Measurements from ENCODE around the gene VCPKMT. TPM values are rescaled to one million over a fixed set of nuclear protein-coding genes. Genes with fewer than 3 reads are reported as not detected.
"Not testable (repeated sequence)": the region's sequence is repeated elsewhere in the genome, so short reads cannot be mapped to it uniquely, and the experiment has no call there.

VCPKMT gene
- polyA plus RNA-seq, 1 experiment: 3.8 TPM

DNA sequence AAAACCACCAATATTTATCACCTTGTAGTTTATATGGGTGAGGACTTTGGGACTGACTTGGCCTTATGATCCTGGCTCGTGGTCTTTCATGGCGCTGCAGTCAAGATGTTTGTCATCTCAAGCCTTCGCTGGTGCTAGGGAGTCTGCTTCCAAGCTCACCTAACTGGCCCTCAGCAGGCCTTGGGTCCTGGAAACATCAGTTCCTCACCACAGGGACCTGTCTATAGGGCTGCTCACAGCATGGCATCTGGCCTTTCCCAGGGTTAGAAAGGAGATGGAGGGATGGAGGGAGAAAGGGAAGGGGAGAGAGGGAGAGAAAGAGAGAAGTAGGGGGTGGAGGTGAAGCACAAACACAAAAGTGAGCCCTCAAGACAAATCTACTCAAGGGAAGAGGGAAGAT, 31.7 kb downstream of the VCPKMT start:
- CTCF ChIA-PET: no interaction called here
- H3K4me3 ChIP-seq (ENCODE audit: low read depth, low read length): no peak overlapping the region
- H3K36me3 ChIP-seq (ENCODE audit: control insufficient read depth, insufficient read depth, low read length): no peaks in the 10 kb centered on the region; the same call in 1 of the 2 replicates
- POLR2A ChIA-PET: no interaction called here
- DNase-seq (ENCODE audit: low read depth): no peak
- TF ChIP-seq CTCF (IDR thresholded peaks at IDR 0.05; ENCODE audit: insufficient read depth, low read depth, low read length): no peak
- H3K27me3 ChIP-seq (ENCODE audit: control insufficient read depth, insufficient read depth, low read length): no peaks in the 10 kb centered on the region

DNA sequence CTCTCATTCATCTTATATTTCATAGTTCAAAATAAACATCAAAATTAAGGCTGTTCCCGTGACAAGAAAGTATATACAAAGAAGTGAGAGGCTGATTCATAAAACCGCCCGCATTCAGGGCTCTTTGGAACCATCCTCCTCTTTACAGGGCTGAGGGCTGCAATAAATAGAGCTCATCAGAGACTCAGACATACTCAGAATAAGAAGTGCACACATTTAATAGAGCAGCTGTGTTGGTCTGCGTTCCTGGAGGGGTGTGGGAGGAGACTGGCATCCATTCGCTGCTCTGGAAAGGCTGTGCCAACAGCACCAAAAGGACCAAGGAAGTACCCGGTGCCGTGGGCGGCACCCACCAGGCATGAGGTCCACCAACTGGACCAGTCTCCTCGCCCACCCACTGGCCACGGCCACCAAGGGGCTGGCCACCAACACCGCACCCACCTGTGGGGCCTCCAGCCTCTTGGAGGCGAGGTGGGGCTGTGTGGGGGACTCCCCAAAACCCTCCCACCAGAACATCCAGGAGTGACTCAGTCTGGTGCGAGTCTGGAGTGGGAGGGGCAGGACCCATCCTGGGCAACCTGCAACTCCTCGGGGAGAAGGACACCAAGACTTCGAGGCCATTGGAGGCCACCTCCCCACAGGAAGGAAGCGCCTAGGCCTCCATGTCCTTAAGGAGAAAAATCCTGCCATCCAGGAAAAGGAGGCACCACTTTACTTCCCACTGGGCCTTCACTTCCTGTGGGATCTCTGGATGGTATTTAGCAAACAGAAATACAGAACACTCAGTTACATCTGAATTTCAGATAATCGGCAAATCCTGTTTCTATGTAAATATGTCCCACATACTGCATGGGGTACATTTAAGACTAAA, 32.7 kb downstream of the VCPKMT start:
- CTCF ChIA-PET: no interaction called here
- no peak overlapping the region for H3K4me3 ChIP-seq (ENCODE audit: low read depth, low read length)
- H3K27me3 ChIP-seq (ENCODE audit: control insufficient read depth, insufficient read depth, low read length): no peaks in the 10 kb centered on the region
- POLR2A ChIA-PET: no interaction called here
- TF ChIP-seq CTCF (IDR thresholded peaks at IDR 0.05; ENCODE audit: insufficient read depth, low read depth, low read length): no peak
- H3K36me3 ChIP-seq (ENCODE audit: control insufficient read depth, insufficient read depth, low read length): no peaks in the 10 kb centered on the region
- DNase-seq (ENCODE audit: low read depth): no peak

DNA sequence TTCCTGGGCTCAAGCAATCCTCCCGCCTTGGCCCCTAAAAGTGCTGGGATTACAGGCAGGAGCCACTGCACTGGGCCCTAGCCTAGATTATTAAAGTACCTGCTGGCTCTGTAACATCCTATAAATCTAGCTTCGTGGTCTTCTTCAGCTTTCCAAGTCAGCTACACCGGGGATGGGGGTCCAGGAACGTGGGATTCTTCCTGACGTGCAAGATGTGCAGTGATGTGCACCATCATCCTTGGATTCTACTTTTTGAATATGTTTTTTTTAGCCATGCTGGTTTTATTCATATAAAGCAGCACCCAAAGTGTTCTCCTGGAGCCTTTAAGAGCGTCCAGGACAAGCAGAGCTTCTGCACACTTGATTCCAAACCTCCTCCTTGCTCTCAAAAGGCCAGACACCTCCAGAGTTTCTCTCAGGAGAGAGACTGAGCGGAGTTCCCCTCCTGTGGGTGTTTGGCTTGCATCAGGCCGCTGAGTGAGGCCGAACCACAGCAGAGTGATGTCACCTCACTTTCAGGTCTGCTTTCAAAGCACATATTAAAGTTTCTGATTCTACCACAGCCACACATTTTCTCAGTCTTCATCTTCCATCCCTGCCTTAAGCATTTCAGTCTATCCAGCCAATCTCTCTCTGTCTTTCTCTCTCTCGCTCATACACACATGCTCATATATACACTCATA, 33.4 kb downstream of the VCPKMT start:
- TF ChIP-seq CTCF (IDR thresholded peaks at IDR 0.05; ENCODE audit: insufficient read depth, low read depth, low read length): no peak
- Histone ChIP-seq H3K4me3 (ENCODE audit: low read depth, low read length) (no peak overlapping the region), H3K27me3 (ENCODE audit: control insufficient read depth, insufficient read depth, low read length) (no peaks in the 10 kb centered on the region), H3K36me3 (ENCODE audit: control insufficient read depth, insufficient read depth, low read length) (no peaks in the 10 kb centered on the region)
- ChIA-PET POLR2A (no interaction called here), CTCF (interaction anchor here (1.2 kb wide), 2 partner anchors 13 to 22 kb away, joined by 3 read pairs; no protein-coding TSS in a partner anchor)
- no peak for DNase-seq (ENCODE audit: low read depth)

GRCh38 chr14:50082308-50082742, 34.0 kb downstream of the VCPKMT start:
- Histone ChIP-seq H3K27me3 (ENCODE audit: control insufficient read depth, insufficient read depth, low read length) (no peaks in the 10 kb centered on the region), H3K4me3 (ENCODE audit: low read depth, low read length) (no peak overlapping the region), H3K36me3 (ENCODE audit: control insufficient read depth, insufficient read depth, low read length) (no peaks in the 10 kb centered on the region)
- CTCF ChIA-PET: interaction anchor here (0.5 to 1.2 kb wide), 3 partner anchors 14 to 111 kb away, joined by 3 to 9 read pairs (median 3); no protein-coding TSS in a partner anchor
- POLR2A ChIA-PET: no interaction called here
- TF ChIP-seq CTCF (IDR thresholded peaks at IDR 0.05; ENCODE audit: insufficient read depth, low read depth, low read length): no peak
- DNase-seq (ENCODE audit: low read depth): no peak

DNA sequence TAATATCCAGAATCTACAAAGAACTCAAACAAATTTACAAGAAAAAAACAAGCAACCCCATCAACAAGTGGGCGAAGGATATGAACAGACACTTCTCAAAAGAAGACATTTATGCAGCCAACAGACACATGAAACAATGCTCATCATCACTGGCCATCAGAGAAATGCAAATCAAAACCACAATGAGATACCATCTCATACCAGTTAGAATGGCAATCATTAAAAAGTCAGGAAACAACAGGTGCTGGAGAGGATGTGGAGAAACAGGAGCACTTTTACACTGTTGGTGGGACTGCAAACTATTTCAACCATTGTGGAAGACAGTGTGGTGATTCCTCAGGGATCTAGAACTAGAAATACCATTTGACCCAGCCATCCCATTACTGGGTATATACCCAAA, 37.3 kb downstream of the VCPKMT start:
- CTCF ChIA-PET; H3K4me3 ChIP-seq (ENCODE audit: low read depth, low read length); H3K36me3 ChIP-seq (ENCODE audit: control insufficient read depth, insufficient read depth, low read length); DNase-seq (ENCODE audit: low read depth); H3K27me3 ChIP-seq (ENCODE audit: control insufficient read depth, insufficient read depth, low read length); POLR2A ChIA-PET: not testable (repeated sequence)

- CTCF ChIA-PET; DNase-seq (ENCODE audit: low read depth); H3K36me3 ChIP-seq (ENCODE audit: control insufficient read depth, insufficient read depth, low read length); H3K4me3 ChIP-seq (ENCODE audit: low read depth, low read length); H3K27me3 ChIP-seq (ENCODE audit: control insufficient read depth, insufficient read depth, low read length); POLR2A ChIA-PET: not testable (repeated sequence)
Observed at GRCh38 chr14:50073663-50074062, 42.7 kb downstream of the VCPKMT start.

Data from BJ (cell line).